ENCODE measurements around the gene TMEM236.
"Not testable (repeated sequence)": the region's sequence is repeated elsewhere in the genome, so short reads cannot be mapped to it uniquely, and the experiment has no call there.

TMEM236 gene

GRCh38 chr10:17712717-17713471 lies 39.1 kb upstream of the TMEM236 start:
- H4K20me1 ChIP-seq (ENCODE audit: insufficient read depth, low read length, poor library complexity, severe bottlenecking): no peaks in the 10 kb centered on the region
- H3K27me3 ChIP-seq (ENCODE audit: insufficient read depth, low read length, poor library complexity, severe bottlenecking): no peaks in the 10 kb centered on the region
- no peaks in the 10 kb centered on the region for H3K9me2 ChIP-seq (replicated peaks; ENCODE audit: low read depth, low read length)
- no peak overlapping the region for H2AFZ ChIP-seq (ENCODE audit: low read length)
- no peak overlapping the region for H3K4me3 ChIP-seq (ENCODE audit: low read length, poor library complexity, severe bottlenecking)
- no peak overlapping the region for H3K9ac ChIP-seq (ENCODE audit: low read depth, low read length, poor library complexity, severe bottlenecking)
- peaks cover 87% of the 10 kb centered on the region for H3K36me3 ChIP-seq (ENCODE audit: insufficient read depth, low read length)
- no peaks in the 10 kb centered on the region for H3K4me1 ChIP-seq (ENCODE audit: insufficient read depth, low read length, poor library complexity, severe bottlenecking)
- TF ChIP-seq EZH2phosphoT487 (IDR thresholded peaks at IDR 0.05; ENCODE audit: borderline replicate concordance) (no peak), CTCF (conservative IDR thresholded peaks at IDR 0.05; ENCODE audit: low read length) (no peak)
- H3K79me2 ChIP-seq (ENCODE audit: insufficient read depth, low read length): no peaks in the 10 kb centered on the region
- no peaks in the 10 kb centered on the region for H3K9me3 ChIP-seq (ENCODE audit: insufficient read depth, low read depth, low read length)
- H3F3A ChIP-seq (ENCODE audit: low read depth): no peaks in the 10 kb centered on the region
- no peak overlapping the region for H3K4me2 ChIP-seq (ENCODE audit: low read depth, low read length, poor library complexity, severe bottlenecking)

- Histone ChIP-seq H3K79me2 (ENCODE audit: insufficient read depth, low read length) (no peaks in the 10 kb centered on the region), H3K36me3 (ENCODE audit: insufficient read depth, low read length) (peaks cover 82% of the 10 kb centered on the region), H2AFZ (ENCODE audit: low read length) (no peak overlapping the region), H4K20me1 (ENCODE audit: insufficient read depth, low read length, poor library complexity, severe bottlenecking) (no peaks in the 10 kb centered on the region), H3K4me1 (ENCODE audit: insufficient read depth, low read length, poor library complexity, severe bottlenecking) (no peaks in the 10 kb centered on the region), H3K4me2 (ENCODE audit: low read depth, low read length, poor library complexity, severe bottlenecking) (no peak overlapping the region), H3K9me2 (replicated peaks; ENCODE audit: low read depth, low read length) (no peaks in the 10 kb centered on the region), H3K9ac (ENCODE audit: low read depth, low read length, poor library complexity, severe bottlenecking) (no peak overlapping the region), H3K4me3 (ENCODE audit: low read length, poor library complexity, severe bottlenecking) (no peak overlapping the region), H3K27me3 (ENCODE audit: insufficient read depth, low read length, poor library complexity, severe bottlenecking) (no peaks in the 10 kb centered on the region), H3F3A (ENCODE audit: low read depth) (no peaks in the 10 kb centered on the region), H3K9me3 (ENCODE audit: insufficient read depth, low read depth, low read length) (no peaks in the 10 kb centered on the region)
- TF ChIP-seq CTCF (conservative IDR thresholded peaks at IDR 0.05; ENCODE audit: low read length) (no peak), EZH2phosphoT487 (IDR thresholded peaks at IDR 0.05; ENCODE audit: borderline replicate concordance) (no peak)
These were observed 38.2 kb upstream of the TMEM236 start for GRCh38 chr10:17713758-17714157.

GRCh38 chr10:17716161-17716560 lies 35.8 kb upstream of the TMEM236 start:
- no peak overlapping the region for H2AFZ ChIP-seq (ENCODE audit: low read length)
- no peaks in the 10 kb centered on the region for H3K79me2 ChIP-seq (ENCODE audit: insufficient read depth, low read length)
- H4K20me1 ChIP-seq (ENCODE audit: insufficient read depth, low read length, poor library complexity, severe bottlenecking): no peaks in the 10 kb centered on the region
- H3K4me2 ChIP-seq (ENCODE audit: low read depth, low read length, poor library complexity, severe bottlenecking): no peak overlapping the region
- TF ChIP-seq CTCF (conservative IDR thresholded peaks at IDR 0.05; ENCODE audit: low read length) (no peak), EZH2phosphoT487 (IDR thresholded peaks at IDR 0.05; ENCODE audit: borderline replicate concordance) (no peak)
- H3K9ac ChIP-seq (ENCODE audit: low read depth, low read length, poor library complexity, severe bottlenecking): no peak overlapping the region
- no peaks in the 10 kb centered on the region for H3K27me3 ChIP-seq (ENCODE audit: insufficient read depth, low read length, poor library complexity, severe bottlenecking)
- no peaks in the 10 kb centered on the region for H3F3A ChIP-seq (ENCODE audit: low read depth)
- no peaks in the 10 kb centered on the region for H3K9me2 ChIP-seq (replicated peaks; ENCODE audit: low read depth, low read length)
- H3K9me3 ChIP-seq (ENCODE audit: insufficient read depth, low read depth, low read length): no peaks in the 10 kb centered on the region
- H3K4me3 ChIP-seq (ENCODE audit: low read length, poor library complexity, severe bottlenecking): no peak overlapping the region
- peaks cover 63% of the 10 kb centered on the region for H3K36me3 ChIP-seq (ENCODE audit: insufficient read depth, low read length)
- no peaks in the 10 kb centered on the region for H3K4me1 ChIP-seq (ENCODE audit: insufficient read depth, low read length, poor library complexity, severe bottlenecking)

- not testable (repeated sequence) for H3K36me3 ChIP-seq (ENCODE audit: insufficient read depth, low read length); H3K9me2 ChIP-seq (replicated peaks; ENCODE audit: low read depth, low read length); H3K4me3 ChIP-seq (ENCODE audit: low read length, poor library complexity, severe bottlenecking); H3K9ac ChIP-seq (ENCODE audit: low read depth, low read length, poor library complexity, severe bottlenecking); H3K9me3 ChIP-seq (ENCODE audit: insufficient read depth, low read depth, low read length); H3F3A ChIP-seq (ENCODE audit: low read depth); H2AFZ ChIP-seq (ENCODE audit: low read length); H3K4me1 ChIP-seq (ENCODE audit: insufficient read depth, low read length, poor library complexity, severe bottlenecking); H4K20me1 ChIP-seq (ENCODE audit: insufficient read depth, low read length, poor library complexity, severe bottlenecking); H3K79me2 ChIP-seq (ENCODE audit: insufficient read depth, low read length); H3K4me2 ChIP-seq (ENCODE audit: low read depth, low read length, poor library complexity, severe bottlenecking); H3K27me3 ChIP-seq (ENCODE audit: insufficient read depth, low read length, poor library complexity, severe bottlenecking)
These were observed 29.5 kb upstream of the TMEM236 start for GRCh38 chr10:17722317-17723014.

All from Loucy (cell line).